IPS-20b (cell line): ENCODE results near the gene NARS2.
A peak's percentile ranks its signal among the peaks of the same experiment; 100 is the strongest.

ENCODE experiments used
- H3K27ac ChIP-seq: one replicate; pipeline ENCODE4 v1.5.1; 2013; ENCODE audit warnings: low read length
- H3K27me3 ChIP-seq: 2 replicates; pipeline ENCODE4 v1.6.1; 2013; ENCODE audit warnings: mild to moderate bottlenecking, low read length, inconsistent platforms; ENCODE audit not compliant: insufficient read depth
- H3K36me3 ChIP-seq: 2 replicates; pipeline ENCODE4 v1.6.1; 2013; ENCODE audit warnings: low read depth, mild to moderate bottlenecking, inconsistent platforms, low read length, moderate library complexity; ENCODE audit not compliant: insufficient read depth
- H3K4me1 ChIP-seq: 2 replicates; pipeline ENCODE4 v1.6.1; 2013; ENCODE audit warnings: mild to moderate bottlenecking, control low read depth, inconsistent platforms, low read length, moderate library complexity; ENCODE audit not compliant: insufficient read depth
- H3K4me3 ChIP-seq: 2 replicates; pipeline ENCODE4 v1.5.1; 2013; ENCODE audit warnings: mild to moderate bottlenecking, low read length, inconsistent platforms
- H3K9ac ChIP-seq: 2 replicates; pipeline ENCODE4 v1.6.1; 2013; ENCODE audit warnings: low read depth, mild to moderate bottlenecking, inconsistent platforms, low read length, moderate library complexity
- H3K9me3 ChIP-seq: 2 replicates; pipeline ENCODE4 v1.6.1; 2013; ENCODE audit warnings: mild to moderate bottlenecking, low read depth, low read length, inconsistent platforms; ENCODE audit not compliant: insufficient read depth

The NARS2 gene

GRCh38 chr11:78428266-78428636, 146.4 kb downstream of the NARS2 start:
- no peaks in the 10 kb centered on the region for H3K27me3 ChIP-seq
- no peaks in the 10 kb centered on the region for H3K36me3 ChIP-seq
- peaks cover 19% of the 10 kb centered on the region; the same call in 1 of the 2 replicates for H3K4me1 ChIP-seq
- no peak overlapping the region for H3K4me3 ChIP-seq
- H3K9me3 ChIP-seq, result no peaks in the 10 kb centered on the region
- H3K9ac ChIP-seq, result no peak overlapping the region
- no peak overlapping the region for H3K27ac ChIP-seq

GRCh38 chr11:78427615-78428265, 146.9 kb downstream of the NARS2 start:
- Histone ChIP-seq H3K9me3 (no peaks in the 10 kb centered on the region), H3K36me3 (no peaks in the 10 kb centered on the region), H3K27me3 (no peaks in the 10 kb centered on the region), H3K9ac (no peak overlapping the region), H3K27ac (no peak overlapping the region), H3K4me1 (peaks cover 19% of the 10 kb centered on the region; the same call in 1 of the 2 replicates), H3K4me3 (no peak overlapping the region)

- Histone ChIP-seq H3K4me1 (peaks cover 19% of the 10 kb centered on the region; the same call in 1 of the 2 replicates), H3K36me3 (no peaks in the 10 kb centered on the region), H3K27ac (no peak overlapping the region), H3K9ac (no peak overlapping the region), H3K4me3 (no peak overlapping the region), H3K27me3 (no peaks in the 10 kb centered on the region), H3K9me3 (no peaks in the 10 kb centered on the region)
Measured at GRCh38 chr11:78426845-78427244, 147.8 kb downstream of the NARS2 start.

- Histone ChIP-seq H3K9me3 (no peaks in the 10 kb centered on the region), H3K9ac (peak overlapping the region; percentile 8; the same call in 1 of the 2 replicates), H3K4me1 (peaks cover 19% of the 10 kb centered on the region; the same call in 1 of the 2 replicates), H3K4me3 (no peak overlapping the region), H3K27me3 (no peaks in the 10 kb centered on the region), H3K27ac (no peak overlapping the region), H3K36me3 (no peaks in the 10 kb centered on the region)
Measured at GRCh38 chr11:78425399-78426070, 149.1 kb downstream of the NARS2 start.

GRCh38 chr11:78424334-78425270, 150.1 kb downstream of the NARS2 start:
- H3K9me3 ChIP-seq, result no peaks in the 10 kb centered on the region
- H3K27ac ChIP-seq, result no peak overlapping the region
- no peaks in the 10 kb centered on the region for H3K36me3 ChIP-seq
- peak overlapping the region; percentile 8; the same call in 1 of the 2 replicates for H3K9ac ChIP-seq
- H3K4me3 ChIP-seq, result peak overlapping the region; percentile 11; the same call in 1 of the 2 replicates
- H3K27me3 ChIP-seq, result peaks cover 2% of the 10 kb centered on the region
- peaks cover 19% of the 10 kb centered on the region; the same call in 1 of the 2 replicates for H3K4me1 ChIP-seq

- Histone ChIP-seq H3K27ac (no peak overlapping the region), H3K4me1 (peaks cover 19% of the 10 kb centered on the region; the same call in 1 of the 2 replicates), H3K9me3 (no peaks in the 10 kb centered on the region), H3K27me3 (peaks cover 15% of the 10 kb centered on the region), H3K36me3 (no peaks in the 10 kb centered on the region), H3K4me3 (no peak overlapping the region), H3K9ac (no peak overlapping the region)
Measured at GRCh38 chr11:78423241-78423640, 151.4 kb downstream of the NARS2 start.

- Histone ChIP-seq H3K27ac (no peak overlapping the region), H3K27me3 (peaks cover 17% of the 10 kb centered on the region), H3K4me1 (peaks cover 17% of the 10 kb centered on the region; the same call in 1 of the 2 replicates), H3K9ac (no peak overlapping the region), H3K4me3 (no peak overlapping the region), H3K9me3 (no peaks in the 10 kb centered on the region), H3K36me3 (no peaks in the 10 kb centered on the region)
Measured at GRCh38 chr11:78420796-78421209, 153.9 kb downstream of the NARS2 start.

GRCh38 chr11:78420255-78420764, 154.4 kb downstream of the NARS2 start:
- no peaks in the 10 kb centered on the region for H3K9me3 ChIP-seq
- H3K4me1 ChIP-seq, result peaks cover 14% of the 10 kb centered on the region; the same call in 1 of the 2 replicates
- H3K27me3 ChIP-seq, result peaks cover 22% of the 10 kb centered on the region
- H3K36me3 ChIP-seq, result no peaks in the 10 kb centered on the region
- H3K4me3 ChIP-seq, result no peak overlapping the region
- H3K27ac ChIP-seq, result no peak overlapping the region
- no peak overlapping the region for H3K9ac ChIP-seq

GRCh38 chr11:78419327-78419726, 155.3 kb downstream of the NARS2 start:
- Histone ChIP-seq H3K4me1 (0 out of 2 replicates have a peak, but pooled peaks cover 6% of the 10 kb centered on the region), H3K9me3 (no peaks in the 10 kb centered on the region), H3K4me3 (no peak overlapping the region), H3K9ac (no peak overlapping the region), H3K27me3 (peaks cover 24% of the 10 kb centered on the region), H3K36me3 (no peaks in the 10 kb centered on the region), H3K27ac (no peak overlapping the region)

- Histone ChIP-seq H3K9ac (peak overlapping the region; percentile 60; the same call in 1 of the 2 replicates), H3K4me3 (peak overlapping the region; percentile 73), H3K36me3 (no peaks in the 10 kb centered on the region), H3K27ac (no peak overlapping the region), H3K27me3 (peaks cover 24% of the 10 kb centered on the region), H3K4me1 (0 out of 2 replicates have a peak, but pooled peaks cover 4% of the 10 kb centered on the region), H3K9me3 (no peaks in the 10 kb centered on the region)
Measured at GRCh38 chr11:78418584-78419211, 156.0 kb downstream of the NARS2 start.
